Endothelial cell of umbilical vein (primary cell): ENCODE data around the gene SNPH. TPM values are rescaled to one million over a fixed set of nuclear protein-coding genes. Genes with fewer than 3 reads are reported as not detected.
A peak's percentile ranks its signal among the peaks of the same experiment; 100 is the strongest.

Source experiments
- BruUV-seq: library from RNA; stranded (reverse); fragments of 400-500 nt; replicated peaks from 2 replicates; lab custom pipeline; 2021; lab: Mats Ljungman, UMichigan
- CTCF ChIA-PET: fragments of 300-600, 350-600 bp; sonication (Branson Sonifier 250); formaldehyde crosslinking; loops from one replicate; lab custom pipeline; 2021; ENCODE audit warnings: antibody characterized with exemption, inconsistent platforms; lab: Charles Lee
- POLR2A ChIA-PET: fragments of 300-600, 350-600 bp; sonication (Branson Sonifier 250); formaldehyde crosslinking; loops from one replicate; lab custom pipeline; 2021; ENCODE audit warnings: antibody characterized with exemption, inconsistent platforms; lab: Charles Lee
- DNase-seq: peaks from one replicate; pipeline ENCODE4 v3.0.0-alpha.2; 2011; ENCODE audit warnings: low read depth, low spot score
- FAIRE-seq: peaks from 2 replicates; lab custom pipeline; 2011; peaks lifted over from hg19 to GRCh38; lab: Jason Lieb, UNC
- H2AFZ ChIP-seq: 2 replicates; pipeline ENCODE4 v1.6.0; 2012; ENCODE audit warnings: low read depth, low read length, control low read depth, inconsistent platforms
- H3K27ac ChIP-seq: 2 replicates; pipeline ENCODE4 v1.5.1; 2011; ENCODE audit warnings: low read depth, mild to moderate bottlenecking, control low read depth, low read length, moderate library complexity; ENCODE audit not compliant: insufficient read depth
- H3K27me3 ChIP-seq, 2 experiments: 2 replicates each; pipeline versions ENCODE4 v1.6.0 to v1.6.1; 2011; ENCODE audit warnings: low read length in 2 of 2, mixed read lengths in 1 of 2; ENCODE audit not compliant: control insufficient read depth in 2 of 2, insufficient read depth in 2 of 2
- H3K36me3 ChIP-seq, 2 experiments: 2 replicates in 1 of 2; 3 replicates in 1 of 2; pipeline ENCODE4 v1.5.1; 2011; ENCODE audit warnings: low read length in 2 of 2, mild to moderate bottlenecking in 1 of 2, moderate library complexity in 1 of 2; ENCODE audit not compliant: control insufficient read depth in 2 of 2, insufficient read depth in 2 of 2; ENCODE audit errors: extremely low read depth in 1 of 2
- H3K4me1 ChIP-seq: 3 replicates; pipeline ENCODE4 v1.5.1; 2011; ENCODE audit warnings: mild to moderate bottlenecking, low read length; ENCODE audit not compliant: control insufficient read depth, insufficient read depth; ENCODE audit errors: extremely low read depth
- H3K4me2 ChIP-seq: 2 replicates; pipeline ENCODE4 v1.6.1; 2011; ENCODE audit warnings: low read length, control low read depth, mixed read lengths; ENCODE audit not compliant: insufficient read depth
- H3K4me3 ChIP-seq, 3 experiments: fragments of 200-600 bp in 1 of 3; sonication (generic), shearing (Covaris generic) in 1 of 3; replicated peaks in 1 of 3; 2 replicates each; pipeline ENCODE4 v1.5.1; 2011 to 2016; ENCODE audit warnings: control low read depth in 3 of 3, low read length in 3 of 3, mild to moderate bottlenecking in 2 of 3, inconsistent platforms in 1 of 3, low read depth in 1 of 3, moderate library complexity in 1 of 3; ENCODE audit not compliant: insufficient read depth in 1 of 3
- H3K79me2 ChIP-seq: 2 replicates; pipeline ENCODE4 v1.6.0; 2012; ENCODE audit warnings: low read length, inconsistent platforms; ENCODE audit not compliant: control insufficient read depth, insufficient read depth
- H3K9ac ChIP-seq: replicated peaks from 2 replicates; pipeline ENCODE3; 2011; ENCODE audit warnings: low read length, control low read depth; ENCODE audit not compliant: insufficient read depth; ENCODE audit errors: extremely low read depth
- H3K9me1 ChIP-seq: replicated peaks from 3 replicates; pipeline ENCODE4 v1.6.0; 2011; ENCODE audit warnings: mild to moderate bottlenecking, low read length; ENCODE audit not compliant: control insufficient read depth, insufficient read depth; ENCODE audit errors: extremely low read depth
- H3K9me3 ChIP-seq: replicated peaks from 2 replicates; pipeline ENCODE4 v1.5.1; 2012; ENCODE audit warnings: low read length, inconsistent platforms; ENCODE audit not compliant: control insufficient read depth, insufficient read depth
- H4K20me1 ChIP-seq: replicated peaks from 2 replicates; pipeline ENCODE3; 2011; ENCODE audit warnings: mild to moderate bottlenecking, low read length; ENCODE audit not compliant: control insufficient read depth, insufficient read depth; ENCODE audit errors: extremely low read depth
- EZH2 ChIP-seq: IDR thresholded peaks from 2 replicates; pipeline ENCODE4 v1.6.1; 2012; ENCODE audit warnings: borderline replicate concordance, low read depth, mild to moderate bottlenecking, moderate library complexity, low read length, inconsistent platforms; ENCODE audit not compliant: severe bottlenecking
- FOS ChIP-seq: IDR thresholded peaks from 2 replicates; pipeline ENCODE4 v1.6.1; 2011; ENCODE audit warnings: mild to moderate bottlenecking, low read length, moderate library complexity, borderline replicate concordance; ENCODE audit not compliant: insufficient read depth
- dilution Hi-C: fragments of 300-500 bp; cut with MboI; formaldehyde crosslinking; loops from one replicate; pipeline ENCODE4 v1.15.0; 2019; ENCODE audit warnings: low sequenced_read_pairs; ENCODE audit not compliant: extremely low pct_ligation_motif_present
- intact Hi-C: fragments of 100-400 bp; cut with micrococcal nuclease; formaldehyde crosslinking; loops from one replicate; pipeline ENCODE4 v1.10.0; 2022
- polyA plus RNA-seq, 4 experiments: library from polyadenylated mRNA; depleted of rRNA in 3 of 4; stranded (reverse) in 3 of 4; unstranded in 1 of 4; fragments of >200 nt; gene quantifications; 2 replicates each; pipeline versions ENCODE4 v1.2.1 to v1.2.3, GENCODE V29; 2011 to 2012; ENCODE audit warnings: missing spikeins in 1 of 4
- total RNA-seq: library from RNA; stranded (reverse); gene quantifications from 2 replicates; pipeline ENCODE4 v1.2.3, GENCODE V29; 2021

Gene SNPH
- total and polyA plus RNA-seq, 2 donors (not counting 3 experiments of a cell fraction or from before 2014, with no cell fraction given) = 2.3 to 5.5 TPM

- Histone ChIP-seq H3K9me1 (no peaks in the 10 kb centered on the region), H3K4me2 (no peak overlapping the region), H2AFZ (no peak overlapping the region), H3K9ac (no peak overlapping the region), H3K36me3 (peaks cover 9 to 15% of the 10 kb centered on the region in 2 experiments), H4K20me1 (no peaks in the 10 kb centered on the region), H3K27ac (no peak overlapping the region), H3K4me1 (no peaks in the 10 kb centered on the region), H3K27me3 (no peaks in the 10 kb centered on the region), H3K9me3 (no peaks in the 10 kb centered on the region), H3K4me3 (no peak overlapping the region), H3K79me2 (peaks cover 1% of the 10 kb centered on the region)
- dilution Hi-C loops = no loop called here
- FAIRE-seq = no peak
- no TSS peak for BruUV-seq
- POLR2A ChIA-PET = interaction anchor here (0.8 kb wide), 1 partner anchor 35 kb away, joined by 3 read pairs; no protein-coding TSS in a partner anchor
- intact Hi-C loops = no loop called here
- CTCF ChIA-PET = interaction anchor here (1.5 kb wide), 1 partner anchor 79 kb away, joined by 4 read pairs; no protein-coding TSS in a partner anchor
- DNase-seq = no peak
- TF ChIP-seq EZH2 (no peak), FOS (peak; percentile 13)
Measured at GRCh38 chr20:1357921-1358671, 92.0 kb downstream of the SNPH start.

Other genes starting within 250 kb of the SNPH start
- gene PSMF1, start 147.7 kb upstream of the SNPH start, total RNA-seq = 140 and 142 TPM in 2 replicates
- 166 and 354 TPM in 2 replicates for gene PSMF1, start 147.7 kb upstream of the SNPH start, polyA plus RNA-seq
- gene TMEM74B, start 81.3 kb upstream of the SNPH start, total RNA-seq = 0.67 and 1.1 TPM in 2 replicates
- gene TMEM74B, start 81.3 kb upstream of the SNPH start, polyA plus RNA-seq = 0.26 and 0.54 TPM in 2 replicates
- not detected in 2 replicates for gene C20orf202, start 62.8 kb upstream of the SNPH start, total RNA-seq
- gene C20orf202, start 62.8 kb upstream of the SNPH start, polyA plus RNA-seq = not detected in 2 replicates
- not detected in 2 replicates for gene RAD21L1, start 40.2 kb upstream of the SNPH start, total RNA-seq
- 0.06 TPM in 1 of 2 replicates, not detected in the other for gene RAD21L1, start 40.2 kb upstream of the SNPH start, polyA plus RNA-seq
- 5.5 and 9.0 TPM in 2 replicates for gene SDCBP2, start 62.8 kb downstream of the SNPH start, total RNA-seq
- 5.8 and 6.9 TPM in 2 replicates for gene SDCBP2, start 62.8 kb downstream of the SNPH start, polyA plus RNA-seq
- gene FKBP1A, start 126.8 kb downstream of the SNPH start, total RNA-seq = 968 and 982 TPM in 2 replicates
- 1,861 and 1,972 TPM in 2 replicates for gene FKBP1A, start 126.8 kb downstream of the SNPH start, polyA plus RNA-seq
- 95.7 and 107 TPM in 2 replicates for gene NSFL1C, start 200.6 kb downstream of the SNPH start, total RNA-seq
- 26.0 and 27.3 TPM in 2 replicates for gene NSFL1C, start 200.6 kb downstream of the SNPH start, polyA plus RNA-seq
- gene SIRPB2, start 225.1 kb downstream of the SNPH start, total RNA-seq = 9.5 and 12.3 TPM in 2 replicates
- gene SIRPB2, start 225.1 kb downstream of the SNPH start, polyA plus RNA-seq = 18.8 and 19.7 TPM in 2 replicates